NCI-H82 treated with DMSO at 0.1 percent for 48 hours (cell line): ENCODE results near the gene FOXR2.

Source experiments
- DNase-seq: peaks from one replicate; lab custom pipeline; 2025; ENCODE audit not compliant: unreplicated experiment; lab: John Stamatoyannopoulos, UW

The FOXR2 gene

GRCh38 chrX:55623100-55623499, at the start of gene FOXR2:
FOXR2 (plus strand) TSS chrX:55623400; CDS start chrX:55623712, 312 bp downstream.
- DNase-seq, result no peak

GRCh38 chrX:55579115-55579514, 44.1 kb upstream of the FOXR2 start:
- DNase-seq, result no peak

- no peak for DNase-seq
Observed at GRCh38 chrX:55582447-55582846, 40.8 kb upstream of the FOXR2 start.

GRCh38 chrX:55593296-55593695, 29.9 kb upstream of the FOXR2 start:
- DNase-seq, result no peak

GRCh38 chrX:55593756-55594257, 29.4 kb upstream of the FOXR2 start:
- no peak for DNase-seq

GRCh38 chrX:55598333-55598732, 24.9 kb upstream of the FOXR2 start:
- DNase-seq, result no peak

- DNase-seq, result no peak
Observed at GRCh38 chrX:55619547-55619946, 3.7 kb upstream of the FOXR2 start.

GRCh38 chrX:55624403-55624802, 1.2 kb downstream of the FOXR2 start:
- DNase-seq, result no peak

GRCh38 chrX:55636109-55636508, 12.9 kb downstream of the FOXR2 start:
- no peak for DNase-seq

GRCh38 chrX:55638933-55639332, 15.7 kb downstream of the FOXR2 start:
- no peak for DNase-seq

- no peak for DNase-seq
Observed at GRCh38 chrX:55640854-55641253, 17.7 kb downstream of the FOXR2 start.

GRCh38 chrX:55648434-55648833, 25.2 kb downstream of the FOXR2 start:
- no peak for DNase-seq

GRCh38 chrX:55659931-55660330, 36.7 kb downstream of the FOXR2 start:
- DNase-seq, result no peak

GRCh38 chrX:55663584-55663983, 40.4 kb downstream of the FOXR2 start:
- DNase-seq, result no peak

- DNase-seq, result no peak
Observed at GRCh38 chrX:55668084-55668483, 44.9 kb downstream of the FOXR2 start.
